Right lobe of liver (tissue), 6 donors: ENCODE data around the gene CYTH1. TPM values are rescaled to one million over a fixed set of nuclear protein-coding genes. Genes with fewer than 3 reads are reported as not detected.

Experiments used
- ATAC-seq, 4 donors: fragments of 200-7000 bp; cut with Tn5 transposase; one replicate each; pipeline ENCODE4 v1.9.1; 2020; ENCODE audit warnings: mild to moderate bottlenecking in 4 of 4, moderate library complexity in 4 of 4
- DNase-seq, 3 donors: peaks; one replicate each; pipeline ENCODE4 v3.0.0-alpha.2; 2020
- H3K27ac ChIP-seq, 3 donors: fragments of 200-600 bp; one replicate each; pipeline ENCODE4 v1.8.0; 2022
- H3K27me3 ChIP-seq, 2 donors: fragments of 200-600 bp; one replicate each; pipeline ENCODE4 v1.8.0; 2022
- H3K36me3 ChIP-seq, 4 donors: fragments of 200-600 bp; sonication (generic) in 1 of 4; one replicate each; pipeline versions ENCODE4 v1.5.1 to v1.8.0; 2017 to 2022; ENCODE audit warnings: control low read depth in 1 of 4
- H3K4me1 ChIP-seq, 4 donors: fragments of 200-600 bp; sonication (generic) in 1 of 4; one replicate each; pipeline versions ENCODE4 v1.5.1 to v1.8.0; 2017 to 2022; ENCODE audit warnings: control low read depth in 1 of 4
- H3K4me3 ChIP-seq, 3 donors: fragments of 200-600 bp; one replicate each; pipeline ENCODE4 v1.8.0; 2022
- H3K9me3 ChIP-seq, 4 donors: fragments of 200-600 bp; sonication (generic) in 1 of 4; one replicate each; pipeline versions ENCODE4 v1.5.1 to v1.8.0; 2017 to 2022; ENCODE audit warnings: control low read depth in 1 of 4
- CTCF ChIP-seq, 4 donors: fragments of 200-600 bp in 3 of 4; fragments of 450-650 bp in 1 of 4; IDR thresholded peaks; one replicate each; pipeline versions ENCODE4 v1.5.1 to v1.8.0; 2016 to 2022; ENCODE audit warnings: antibody characterized with exemption in 4 of 4, mild to moderate bottlenecking in 2 of 4
- POLR2A ChIP-seq: fragments of 450-650 bp; IDR thresholded peaks from one replicate; pipeline ENCODE4 v1.6.1; 2017; ENCODE audit warnings: antibody characterized with exemption, mild to moderate bottlenecking
- WGBS: methylation state at CpG from one replicate; pipeline ENCODE4 v1.1.6; 2018; ENCODE audit warnings: low coverage, low lambda C conversion rate; ENCODE audit not compliant: insufficient coverage; ENCODE audit errors: missing lambda C conversion rate; 5-methylcytosine and 5-hydroxymethylcytosine counted together
- intact Hi-C, 2 donors: fragments of 100-400 bp; cut with DNase I; formaldehyde crosslinking; loops; one replicate each; pipeline versions ENCODE4 v1.11.2 to v1.14.1; 2022
- total RNA-seq, 6 experiments: library from RNA; depleted of rRNA in 2 of 6; stranded (reverse); fragments of >200 nt in 2 of 6; fragmentation: NEBNext Ultra II Directional in 3 of 6; extraction: Animal tissue kit (Norgen Biotek cat#: 25700) in 3 of 6; gene quantifications; one replicate each; pipeline versions ENCODE4 v1.1.0 to v1.2.4, GENCODE V29; 2016 to 2023
- donor health status: DM: no; HTN: yes; CAD: no.
- donor health status: DM: no; HTN: no; CAD: no.
- donor health status: DM: no; HTN: no; CAD: no.
- donor health status: DM: no; HTN: yes; CAD: no.
- donor health status: DM: no; HTN: yes; CAD: no.

The CYTH1 gene
- total RNA-seq, 6 experiments from 2014 or later: 14.8 to 46.2 (median 28.8) TPM

DNA sequence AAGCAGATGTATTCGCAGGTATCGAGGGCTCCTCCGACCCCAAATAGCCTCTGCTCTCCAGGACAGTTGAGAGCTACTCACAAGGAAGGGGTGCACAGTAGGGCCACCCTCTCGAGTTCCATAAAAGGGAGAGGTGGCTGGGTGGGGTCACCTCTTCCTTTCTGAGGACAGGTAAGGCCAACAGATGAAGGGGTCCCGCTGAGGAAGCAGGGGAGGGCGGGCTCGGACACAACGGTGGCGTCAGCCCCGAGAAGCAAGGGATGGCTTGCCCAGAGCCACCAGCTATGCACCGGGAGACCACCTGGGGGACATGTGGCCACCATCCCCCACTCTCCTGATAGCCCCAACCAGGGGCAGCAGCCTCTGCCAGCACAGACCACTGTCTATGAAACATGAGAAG, 15.1 kb upstream of the CYTH1 start:
- H3K36me3 ChIP-seq: peaks cover 5 to 44% (median 8%) of the 10 kb centered on the region in 4 donors
- no peaks in the 10 kb centered on the region for H3K27me3 ChIP-seq
- H3K9me3 ChIP-seq: no peaks in the 10 kb centered on the region
- H3K4me3 ChIP-seq: no peak overlapping the region
- intact Hi-C loops: no loop called here
- TF ChIP-seq POLR2A (no peak), CTCF (IDR thresholded peaks at IDR 0.05) (no peak)
- ATAC-seq: no peak
- WGBS: no CpG with 5 or more reads among the region's 11 CpGs
- no peaks in the 10 kb centered on the region for H3K4me1 ChIP-seq
- H3K27ac ChIP-seq: no peak overlapping the region
- no peak for DNase-seq

GRCh38 chr17:78796517-78796900, 14.4 kb upstream of the CYTH1 start:
- Histone ChIP-seq H3K9me3 (no peaks in the 10 kb centered on the region), H3K4me1 (no peaks in the 10 kb centered on the region), H3K4me3 (no peak overlapping the region), H3K27ac (no peak overlapping the region), H3K36me3 (peaks cover 5 to 41% (median 8%) of the 10 kb centered on the region in 4 donors), H3K27me3 (no peaks in the 10 kb centered on the region)
- DNase-seq (no peak), ATAC-seq (no peak)
- 79% methylated on average over 9 of the region's 11 CpGs for WGBS
- TF ChIP-seq POLR2A (no peak), CTCF (IDR thresholded peaks at IDR 0.05) (no peak)
- intact Hi-C loops: no loop called here

GRCh38 chr17:78795861-78796516, 13.9 kb upstream of the CYTH1 start:
- Histone ChIP-seq H3K36me3 (peaks cover 5 to 37% (median 7%) of the 10 kb centered on the region in 4 donors), H3K27ac (no peak overlapping the region), H3K9me3 (no peaks in the 10 kb centered on the region), H3K4me3 (no peak overlapping the region), H3K27me3 (no peaks in the 10 kb centered on the region), H3K4me1 (no peaks in the 10 kb centered on the region)
- DNase-seq: no peak
- TF ChIP-seq CTCF (IDR thresholded peaks at IDR 0.05): no peak
- TF ChIP-seq POLR2A: no peak
- 87% methylated on average over 12 of the region's 14 CpGs for WGBS
- no peak for ATAC-seq
- intact Hi-C loops: no loop called here

DNA sequence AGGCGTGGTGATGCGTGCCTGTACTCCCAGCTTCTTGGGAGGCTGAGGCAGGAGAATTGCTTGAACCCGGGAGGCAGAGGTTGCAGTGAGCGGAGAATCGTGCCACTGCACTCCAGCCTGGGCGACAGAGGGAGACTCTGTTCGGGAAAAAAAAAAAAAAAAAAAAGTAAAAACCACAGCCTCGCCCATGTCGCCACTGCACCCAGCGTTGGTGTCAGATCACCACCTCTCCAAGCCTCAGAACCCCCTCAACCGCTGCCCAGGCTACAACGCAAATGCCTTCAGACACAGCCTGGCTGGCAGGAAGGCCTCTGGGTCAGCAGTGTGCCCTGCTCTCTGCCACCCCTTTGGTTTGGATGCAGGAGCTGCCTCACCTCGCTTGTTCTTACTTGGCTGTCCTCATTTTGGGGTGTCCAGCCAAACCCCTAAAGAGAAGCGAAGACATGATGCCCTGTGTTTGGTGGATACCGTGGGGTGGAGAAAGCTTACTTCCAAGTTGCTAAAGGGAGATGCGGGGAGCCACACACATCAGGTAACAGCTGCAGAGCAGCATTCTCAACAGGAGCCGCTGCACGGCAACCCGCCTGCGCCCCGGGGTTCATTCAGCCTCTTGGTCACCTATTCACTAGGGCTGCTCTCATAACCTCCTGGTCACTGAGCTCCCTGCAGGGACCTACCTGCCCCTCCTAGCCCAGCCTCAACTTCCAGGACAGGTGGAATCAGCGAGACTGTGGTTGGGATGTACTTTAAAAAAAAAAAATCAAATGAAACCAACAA, 13.0 kb upstream of the CYTH1 start:
- no peak for DNase-seq
- no peak overlapping the region for H3K4me3 ChIP-seq
- WGBS: 90% methylated on average over 13 of the region's 22 CpGs
- H3K27me3 ChIP-seq: no peaks in the 10 kb centered on the region
- TF ChIP-seq POLR2A: no peak
- TF ChIP-seq CTCF (IDR thresholded peaks at IDR 0.05): no peak
- no peak overlapping the region for H3K27ac ChIP-seq
- H3K36me3 ChIP-seq: peaks cover 5 to 37% (median 7%) of the 10 kb centered on the region in 4 donors
- peaks cover 0 to 7% (median 2%) of the 10 kb centered on the region in 4 donors for H3K4me1 ChIP-seq
- ATAC-seq: no peak
- H3K9me3 ChIP-seq: no peaks in the 10 kb centered on the region
- intact Hi-C loops: no loop called here
